ENCODE measurements around the gene PKLR. TPM values are rescaled to one million over a fixed set of nuclear protein-coding genes. Genes with fewer than 3 reads are reported as not detected.

PKLR gene
- total and polyA plus RNA-seq, 10 donors, result 0.04 to 0.74 (median 0.39) TPM; not detected in 5

DNA sequence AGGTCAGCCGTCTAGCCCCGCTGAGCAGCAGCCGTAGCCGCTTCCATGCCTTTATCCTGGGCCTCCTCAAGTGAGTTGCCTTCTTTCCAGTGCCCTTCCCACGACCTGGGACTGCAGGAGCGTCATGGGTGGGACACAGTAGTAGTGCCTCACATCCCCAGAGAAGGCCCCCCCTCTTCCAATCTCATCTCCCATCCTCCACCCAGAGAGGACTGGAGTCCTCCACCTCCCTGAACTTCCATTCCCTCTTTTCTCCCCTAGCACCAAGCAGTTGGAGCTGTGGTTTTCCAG is 24.3 kb upstream of the PKLR start:
- Histone ChIP-seq H3K27me3 (replicated peaks in 1 of 7) (no peaks in the 10 kb centered on the region), H3K4me3 (peak overlapping the region in 4 of 8 donors; percentile 82 to 97 (median 91))
- 69 to 77% (median 70%) methylated on average over 6 of the region's 6 CpGs for whole genome bisulfite sequencing, 5 donors

DNA sequence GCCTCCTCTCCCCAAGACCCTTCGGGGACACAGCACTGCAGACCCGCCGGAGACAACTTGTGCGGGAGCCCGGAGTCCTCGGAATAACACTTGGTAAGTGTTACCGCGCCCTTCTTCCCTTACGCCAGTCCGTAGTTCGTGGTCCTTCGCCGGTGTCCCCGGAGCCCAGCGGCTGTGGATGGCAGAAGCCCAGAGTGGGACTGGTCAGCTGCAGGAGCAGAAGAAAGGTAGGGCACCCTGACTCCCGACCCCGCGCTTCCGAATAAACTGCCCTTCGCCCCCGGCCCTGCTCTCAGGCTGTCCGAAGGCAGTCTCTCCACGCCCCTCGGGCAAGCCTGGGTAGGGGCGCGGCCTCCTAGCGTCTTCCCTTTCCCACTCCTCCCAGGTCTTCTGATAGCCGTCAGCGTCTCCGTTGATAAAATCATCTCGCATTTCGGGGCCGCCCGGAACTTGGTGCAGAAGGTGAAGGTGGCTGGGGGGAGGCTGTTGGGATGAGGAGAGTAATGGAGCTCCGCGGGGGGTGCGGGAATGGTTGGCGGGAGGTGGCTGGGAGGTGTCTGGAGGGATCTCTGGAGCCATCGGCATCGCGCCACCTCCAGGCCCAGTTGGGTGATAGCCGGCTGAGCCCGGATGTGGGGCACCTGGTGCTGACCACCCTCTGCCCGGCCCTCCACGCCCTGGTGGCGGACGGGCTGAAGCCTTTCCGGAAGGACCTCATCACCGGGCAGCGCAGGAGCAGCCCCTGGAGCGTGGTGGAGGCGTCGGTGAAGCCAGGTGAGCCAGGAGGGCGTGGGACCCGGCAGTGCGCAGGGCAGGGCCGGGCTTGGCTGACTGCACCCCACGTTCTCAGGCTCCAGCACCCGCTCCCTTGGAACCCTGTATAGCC is 23.7 kb upstream of the PKLR start:
- peaks cover 19 to 61% (median 45%) of the 10 kb centered on the region in 6 donors for H3K4me1 ChIP-seq
- WGBS, 5 donors, result 16 to 22% (median 19%) methylated on average over 39 to 59 of the region's 59 CpGs
- DNase-seq, result peak; percentile 86

More for the DNA sequence above, 24.3 kb upstream of the PKLR start:
- no peaks in the 10 kb centered on the region for H3K9me3 ChIP-seq
- peaks cover 0 to 41% (median 19%) of the 10 kb centered on the region in 6 donors for H3K36me3 ChIP-seq
- no peak for TF ChIP-seq POLR2A (IDR thresholded peaks at IDR 0.05)
- TF ChIP-seq, protein P1, sequence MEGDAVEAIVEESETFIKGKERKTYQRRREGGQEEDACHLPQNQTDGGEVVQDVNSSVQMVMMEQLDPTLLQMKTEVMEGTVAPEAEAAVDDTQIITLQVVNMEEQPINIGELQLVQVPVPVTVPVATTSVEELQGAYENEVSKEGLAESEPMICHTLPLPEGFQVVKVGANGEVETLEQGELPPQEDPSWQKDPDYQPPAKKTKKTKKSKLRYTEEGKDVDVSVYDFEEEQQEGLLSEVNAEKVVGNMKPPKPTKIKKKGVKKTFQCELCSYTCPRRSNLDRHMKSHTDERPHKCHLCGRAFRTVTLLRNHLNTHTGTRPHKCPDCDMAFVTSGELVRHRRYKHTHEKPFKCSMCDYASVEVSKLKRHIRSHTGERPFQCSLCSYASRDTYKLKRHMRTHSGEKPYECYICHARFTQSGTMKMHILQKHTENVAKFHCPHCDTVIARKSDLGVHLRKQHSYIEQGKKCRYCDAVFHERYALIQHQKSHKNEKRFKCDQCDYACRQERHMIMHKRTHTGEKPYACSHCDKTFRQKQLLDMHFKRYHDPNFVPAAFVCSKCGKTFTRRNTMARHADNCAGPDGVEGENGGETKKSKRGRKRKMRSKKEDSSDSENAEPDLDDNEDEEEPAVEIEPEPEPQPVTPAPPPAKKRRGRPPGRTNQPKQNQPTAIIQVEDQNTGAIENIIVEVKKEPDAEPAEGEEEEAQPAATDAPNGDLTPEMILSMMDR (IDR thresholded peaks at IDR 0.05 in 8 of 11, conservative IDR thresholded peaks at IDR 0.05 in 3 of 11), result no peak
- no peak for TF ChIP-seq POLR2AphosphoS5 (IDR thresholded peaks at IDR 0.05)
- intact Hi-C loops (cut with DNase I; ENCODE audit: low total_unique reads), result loop anchor here (10.0 kb wide), 1 partner anchor 51 kb away; the partner anchor contains the start of genes CLK2 and HCN3
- DNase-seq, result no peak
- H3K4me1 ChIP-seq, result peaks cover 13 to 55% (median 40%) of the 10 kb centered on the region in 6 donors
- H3K27ac ChIP-seq, result peak overlapping the region in 5 of 8 donors; percentile 95 to 99 (median 98)

DNA sequence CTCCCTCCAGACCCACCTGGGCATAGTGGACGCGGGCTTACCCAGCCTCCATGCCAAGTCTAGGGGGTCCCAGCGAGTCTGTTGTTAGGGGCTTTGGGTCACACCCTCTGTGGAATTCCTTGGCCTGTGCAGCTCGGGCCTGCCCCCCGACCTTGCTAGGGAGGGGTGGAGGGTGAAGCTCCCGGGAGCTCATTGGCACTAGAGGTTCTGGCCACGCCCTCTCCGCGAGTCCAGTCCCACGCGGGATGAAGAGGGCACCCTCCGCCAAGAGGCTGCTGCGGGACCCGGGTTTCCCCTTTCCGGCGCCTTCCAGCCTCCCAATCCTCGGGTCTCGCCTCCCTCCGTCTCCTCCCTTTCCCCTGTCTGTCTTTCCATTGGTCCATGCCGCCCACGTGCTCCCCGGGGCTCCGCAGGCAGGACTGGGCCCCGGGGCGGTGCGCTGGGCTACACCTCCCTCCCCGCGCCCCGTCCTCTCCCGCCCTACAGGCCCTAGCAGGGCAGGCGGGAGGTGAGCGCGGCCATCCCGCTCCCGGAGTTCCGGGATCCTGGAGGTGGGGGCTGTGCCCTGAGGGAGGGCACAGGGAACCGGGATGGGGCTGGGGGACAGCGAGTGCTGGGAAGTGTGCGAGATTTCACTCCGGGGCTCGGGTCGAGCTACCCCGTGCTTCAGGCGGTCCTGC is 22.9 kb upstream of the PKLR start:
- H3K4me1 ChIP-seq, result peaks cover 20 to 69% (median 48%) of the 10 kb centered on the region in 6 donors
- H3K4me3 ChIP-seq, result peak overlapping the region; percentile 80 to 97 (median 89)
- intact Hi-C loops (cut with DNase I; ENCODE audit: low total_unique reads), result loop anchor here (10.0 kb wide), 1 partner anchor 49 kb away; the partner anchor contains the start of genes CLK2 and HCN3
- H3K27me3 ChIP-seq (replicated peaks in 1 of 7), result no peaks in the 10 kb centered on the region
- H3K9me3 ChIP-seq, result no peaks in the 10 kb centered on the region
- TF ChIP-seq POLR2A (IDR thresholded peaks at IDR 0.05) (peak in 2 of 3 donors; percentile 52 to 65), POLR2AphosphoS5 (IDR thresholded peaks at IDR 0.05) (peak; percentile 89 to 92 (median 91))
- TF ChIP-seq, protein P1 (IDR thresholded peaks at IDR 0.05 in 8 of 11, conservative IDR thresholded peaks at IDR 0.05 in 3 of 11), result peak in 2 of 11 experiments; percentile 9
- H3K36me3 ChIP-seq, result peaks cover 0 to 34% (median 12%) of the 10 kb centered on the region in 6 donors
- DNase-seq, result peak; percentile 98
- H3K27ac ChIP-seq, result peak overlapping the region; percentile 95 to 99 (median 96)
- WGBS, 5 donors, result 0 to 1% (median 0%) methylated on average over 9 to 44 of the region's 44 CpGs

More for the DNA sequence above, 23.7 kb upstream of the PKLR start:
- Histone ChIP-seq H3K36me3 (peaks cover 0 to 35% (median 13%) of the 10 kb centered on the region in 6 donors), H3K27me3 (replicated peaks in 1 of 7) (no peaks in the 10 kb centered on the region), H3K9me3 (no peaks in the 10 kb centered on the region), H3K27ac (peak overlapping the region; percentile 95 to 99 (median 96)), H3K4me3 (peak overlapping the region; percentile 80 to 97 (median 89))
- intact Hi-C loops (cut with DNase I; ENCODE audit: low total_unique reads), result loop anchor here (10.0 kb wide), 1 partner anchor 50 kb away; the partner anchor contains the start of genes CLK2 and HCN3
- TF ChIP-seq, protein P1 (IDR thresholded peaks at IDR 0.05 in 8 of 11, conservative IDR thresholded peaks at IDR 0.05 in 3 of 11), result peak in 7 of 11 experiments; percentile 20 to 54 (median 35)
- no peak for TF ChIP-seq POLR2A (IDR thresholded peaks at IDR 0.05)
- TF ChIP-seq POLR2AphosphoS5 (IDR thresholded peaks at IDR 0.05), result peak in 1 of 3 donors; percentile 49

Measured in spleen (tissue), 11 donors.